ENCODE results near the gene INPP4A. TPM values are rescaled to one million over a fixed set of nuclear protein-coding genes. Genes with fewer than 3 reads are reported as not detected.

Gene INPP4A
- total and polyA plus RNA-seq, 9 of the 15 experiments (the other 6 are each of a cell fraction or from before 2014, with no cell fraction given): 1.8 to 15.7 (median 8.3) TPM

- TF ChIP-seq HOXB6 (CRISPR knock-in tag; IDR thresholded peaks at IDR 0.05; ENCODE audit: borderline replicate concordance) (no peak), RREB1 (CRISPR knock-in tag; IDR thresholded peaks at IDR 0.05) (no peak), RBBP5 (IDR thresholded peaks at IDR 0.05; ENCODE audit: borderline replicate concordance, insufficient read depth, low read length, poor library complexity, severe bottlenecking) (no peak), ZNF655 (CRISPR knock-in tag; IDR thresholded peaks at IDR 0.05) (no peak), NFIC (IDR thresholded peaks at IDR 0.05) (peak; percentile 94), MYNN (IDR thresholded peaks at IDR 0.05) (peak; percentile 59; the same call in 1 of the 2 replicates), MYNN (CRISPR knock-in tag; IDR thresholded peaks at IDR 0.05) (no peak), HDAC1 (IDR thresholded peaks at IDR 0.05) (0 out of 4 replicates have a peak, but pooled peaks of 1 of the 2 experiments have one; percentile 18), ZBTB11 (CRISPR knock-in tag; IDR thresholded peaks at IDR 0.05) (0 out of 6 replicates have a peak, but pooled peaks of 1 of the 3 experiments have one; percentile 5), ETV5 (CRISPR knock-in tag; IDR thresholded peaks at IDR 0.05; ENCODE audit: low read depth) (no peak), HLTF (IDR thresholded peaks at IDR 0.05) (0 out of 2 replicates have a peak, but pooled peaks have one; percentile 16), CBX8 (IDR thresholded peaks at IDR 0.05; ENCODE audit: borderline replicate concordance, extremely low read depth, low read depth, low read length, poor library complexity, severe bottlenecking) (no peak)
Observed at GRCh38 chr2:98465456-98466226, 21.0 kb downstream of the INPP4A start (continued).
